Anterior cingulate cortex (tissue), 58 donors: Measurements from ENCODE around the gene ADAT1.
"Not testable (repeated sequence)": the region's sequence is repeated elsewhere in the genome, so short reads cannot be mapped to it uniquely, and the experiment has no call there.

Experiments
- DNase-seq, 58 donors: peaks; one replicate each; lab custom pipeline; 2025; lab: John Stamatoyannopoulos, UW

Gene ADAT1

DNA sequence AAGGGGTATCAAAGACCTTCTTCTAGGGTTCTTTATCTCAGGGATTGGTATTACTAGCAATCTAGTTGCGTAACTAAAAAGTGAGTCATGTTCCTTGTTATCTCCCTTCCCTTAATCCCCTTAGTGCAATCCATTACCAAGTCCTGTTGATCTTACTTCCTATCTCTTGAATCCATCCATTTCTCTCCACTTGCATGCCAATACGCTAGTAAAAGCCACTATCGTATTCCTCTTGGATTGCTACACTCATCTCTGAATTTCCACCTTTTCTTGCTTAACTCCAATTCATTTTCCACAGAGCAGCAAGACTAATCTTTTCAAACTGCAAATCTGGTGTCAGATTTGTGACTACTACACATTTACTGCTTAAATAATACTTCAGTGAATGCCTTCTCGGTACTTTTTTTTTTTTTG is 1.8 kb upstream of the ADAT1 start:
- DNase-seq = no peak

DNA sequence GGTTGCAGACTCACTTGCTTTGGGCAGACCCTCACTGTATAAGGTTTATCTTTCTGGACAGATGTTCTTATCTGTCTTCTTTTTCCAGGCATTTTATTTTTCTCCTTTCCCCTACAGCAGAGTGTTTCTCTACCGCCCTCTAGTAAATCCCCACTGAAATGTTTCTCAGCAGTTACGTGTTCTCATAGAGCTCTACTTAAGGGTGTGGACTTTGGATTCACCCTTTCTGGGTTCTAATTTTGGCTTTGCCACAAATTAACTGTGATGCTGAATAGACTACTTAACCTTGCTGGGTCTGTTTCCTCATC is 2.0 kb downstream of the ADAT1 start:
- peak in 2 of 58 donors; percentile 6 to 24 for DNase-seq

DNA sequence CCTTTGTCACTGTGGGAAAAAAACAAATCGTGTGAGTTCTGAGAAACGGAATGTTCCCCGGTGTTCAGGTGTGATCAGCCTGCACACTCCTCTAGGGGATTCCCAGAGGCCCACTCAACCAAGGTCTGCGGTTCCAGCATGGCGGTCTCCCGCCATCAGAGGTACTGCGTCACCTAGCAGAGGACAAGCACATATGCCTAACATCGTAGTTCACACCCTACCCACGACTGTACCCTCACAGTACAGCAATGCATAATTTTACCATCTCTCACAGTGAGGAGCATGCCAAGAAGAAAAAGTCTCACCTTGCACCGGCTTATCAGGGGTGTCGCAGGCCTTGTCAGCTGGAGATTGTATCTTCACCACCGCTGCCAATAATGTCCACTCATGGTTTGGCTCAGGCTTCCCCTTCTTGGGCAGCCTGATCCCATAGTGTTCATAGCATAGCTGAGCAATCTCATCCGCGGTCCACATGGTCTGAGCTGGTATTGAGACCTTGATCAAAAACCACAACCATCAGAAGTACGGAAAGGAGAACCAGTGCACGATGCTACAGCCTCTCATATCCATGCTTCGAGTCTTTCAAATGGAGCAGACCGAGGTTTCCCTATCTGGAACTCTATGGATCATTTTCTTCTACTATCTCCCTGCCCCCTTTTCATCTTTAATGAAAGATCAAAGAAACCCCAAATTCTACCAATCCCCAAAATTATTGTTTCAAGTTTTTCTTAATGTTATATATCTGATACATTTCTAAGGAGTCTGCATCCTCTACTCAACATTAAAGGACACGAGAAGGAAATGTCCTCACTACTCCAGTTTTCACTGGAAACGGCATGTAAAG is 2.5 kb downstream of the ADAT1 start:
- no peak for DNase-seq

DNA sequence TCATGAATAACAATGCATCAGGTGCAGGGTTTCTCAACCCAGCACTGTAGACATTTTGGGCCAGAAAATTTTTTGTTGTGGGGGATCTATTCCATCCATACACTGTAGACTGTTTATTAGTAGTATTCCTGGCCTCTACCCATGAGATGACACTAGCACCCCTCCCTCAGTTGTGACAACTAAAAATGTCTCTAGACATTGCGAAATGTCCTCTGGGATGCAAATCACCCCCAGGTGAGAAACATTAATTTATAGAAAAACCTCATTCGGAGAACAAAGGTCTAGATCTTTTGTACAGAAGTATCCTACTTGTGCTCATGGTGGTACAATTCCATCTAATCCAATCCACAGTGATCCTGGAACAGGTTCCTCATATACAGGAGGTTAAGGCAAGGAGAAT is 4.3 kb downstream of the ADAT1 start:
- no peak for DNase-seq

DNA sequence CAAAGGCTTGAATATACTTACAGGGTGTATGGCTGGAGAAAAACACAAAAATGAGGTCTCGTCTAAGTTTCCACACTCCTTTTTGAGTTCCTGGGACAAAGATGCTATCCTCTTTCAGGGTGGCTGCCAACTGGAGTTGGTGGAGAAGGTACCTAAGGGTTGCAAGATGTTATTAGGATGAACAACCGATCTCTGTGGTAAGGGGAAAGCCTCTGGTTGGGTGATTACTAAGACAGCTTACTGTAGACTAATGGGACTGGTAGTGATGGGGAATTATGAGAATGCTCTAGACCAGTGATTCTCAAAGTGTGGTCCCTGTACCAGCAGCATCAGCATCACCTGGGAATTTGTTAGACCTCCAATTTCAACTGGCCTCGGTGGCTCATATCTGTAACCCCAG is 6.0 kb downstream of the ADAT1 start:
- no peak for DNase-seq

DNA sequence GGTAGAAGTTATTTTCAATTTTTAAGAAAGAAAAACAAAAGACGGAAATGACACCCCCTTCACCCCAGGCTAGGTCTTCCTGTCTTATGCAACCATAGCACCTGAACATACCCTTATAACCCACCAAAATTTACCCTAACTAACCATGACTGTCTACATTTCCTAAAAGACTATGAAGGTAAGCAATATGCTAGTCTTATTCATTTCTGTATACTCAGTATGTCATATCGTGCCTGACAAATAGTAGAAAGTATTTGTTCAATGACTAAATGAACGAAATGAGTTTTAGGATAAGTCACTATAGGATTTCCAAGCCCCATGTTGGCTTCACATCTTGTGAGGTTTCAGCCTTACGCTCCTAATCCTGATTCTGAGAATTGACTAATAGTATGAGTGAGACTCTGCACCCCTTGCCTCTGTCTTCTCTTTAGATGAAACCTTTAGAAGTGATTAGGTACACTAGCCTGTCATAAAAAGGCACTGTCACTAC is 6.5 kb downstream of the ADAT1 start:
- DNase-seq = no peak

DNA sequence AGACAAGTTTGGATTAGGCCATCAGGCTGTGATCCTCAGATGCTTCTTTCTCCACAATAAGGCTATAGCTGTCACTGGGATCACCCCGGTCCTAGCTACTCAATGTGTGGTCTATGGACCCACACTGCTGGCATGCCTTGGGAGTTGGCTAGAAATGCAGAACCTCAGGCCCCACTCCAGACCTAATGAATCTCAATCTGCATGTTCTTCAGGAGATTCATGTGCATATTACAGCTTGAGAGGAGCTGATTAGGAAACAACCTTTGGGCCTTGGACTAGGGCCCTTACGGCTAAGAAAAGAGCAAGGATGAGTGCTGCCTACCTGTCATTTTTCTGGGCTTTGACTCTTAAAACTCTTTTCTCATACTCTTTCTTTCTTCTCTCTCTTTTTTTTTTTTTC is 7.5 kb downstream of the ADAT1 start:
- no peak for DNase-seq

DNA sequence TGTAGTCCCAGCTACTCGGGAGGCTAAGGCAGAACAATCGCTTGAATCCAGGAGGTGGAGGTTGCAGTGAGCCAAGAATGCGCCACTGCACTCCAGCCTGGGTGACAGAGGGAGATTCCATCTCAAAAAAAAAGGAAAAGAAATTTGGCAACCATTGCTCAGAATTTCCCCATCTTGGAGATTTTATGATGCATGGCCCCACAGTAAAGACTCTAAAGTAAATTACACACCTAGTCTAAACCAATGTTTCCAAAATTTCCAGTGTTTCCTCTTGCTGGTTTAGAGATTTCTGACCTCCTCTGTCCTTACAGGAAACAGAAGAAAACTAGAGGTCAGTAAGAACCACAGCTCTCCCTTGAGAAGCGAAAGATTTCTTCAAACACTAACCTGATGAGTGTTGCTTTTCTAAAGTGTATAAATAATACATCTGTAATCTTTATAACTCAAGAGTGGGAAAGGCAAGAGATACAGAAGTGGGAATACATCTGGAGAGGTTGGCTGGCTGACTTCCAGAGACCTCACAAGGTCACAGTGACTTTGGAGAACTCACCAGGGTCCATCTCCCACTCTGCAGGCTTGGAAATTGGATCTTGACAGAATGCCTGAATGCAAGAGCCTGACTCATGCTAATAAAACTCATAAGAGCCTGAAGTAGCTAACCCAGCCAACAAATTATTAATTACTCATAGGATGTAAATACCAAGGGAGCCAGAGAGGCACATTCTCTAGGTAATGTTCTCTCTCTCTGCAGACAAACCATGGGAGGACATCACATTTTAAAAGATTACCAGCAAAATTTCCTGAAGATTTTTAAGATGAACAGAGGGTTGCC is 8.8 kb downstream of the ADAT1 start:
- DNase-seq = no peak

DNA sequence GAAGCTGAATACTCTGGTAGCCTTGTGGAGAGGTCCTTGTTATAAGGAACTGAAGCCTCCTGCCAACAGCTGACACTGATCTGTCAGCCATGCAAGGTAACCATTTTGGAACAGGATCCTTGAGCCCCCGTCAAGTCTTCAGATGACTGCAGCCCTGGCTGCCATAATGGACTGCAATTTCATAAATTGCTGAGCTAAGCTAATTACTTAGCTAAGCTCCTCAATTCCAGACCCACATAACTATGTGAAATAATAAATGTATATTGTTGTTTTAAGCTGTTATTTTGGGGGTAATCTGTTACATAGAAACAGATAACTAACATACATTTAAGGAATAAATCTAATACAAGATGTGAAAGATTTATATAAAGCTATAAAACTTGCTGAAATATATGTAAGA is 16.6 kb downstream of the ADAT1 start:
- DNase-seq = no peak

DNA sequence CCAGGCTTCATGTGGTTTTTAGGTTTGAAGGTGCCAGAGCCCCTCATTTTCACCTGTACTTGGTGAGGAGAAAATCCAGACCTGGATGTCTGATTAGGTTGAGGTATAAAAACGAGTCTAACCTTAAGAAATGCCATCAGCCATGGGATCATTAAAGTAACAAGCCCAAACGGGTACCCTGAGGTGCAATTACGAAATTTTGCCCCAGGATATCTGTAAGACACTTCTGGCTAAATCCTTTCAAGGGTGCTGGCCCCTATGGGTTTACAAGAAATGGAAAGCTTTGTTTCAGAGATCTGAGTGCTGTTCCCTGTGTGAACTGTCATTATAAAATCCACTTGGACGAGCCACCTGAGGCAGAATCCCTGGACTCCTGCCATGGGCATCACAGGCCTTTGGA is 19.8 kb downstream of the ADAT1 start:
- no peak for DNase-seq

DNA sequence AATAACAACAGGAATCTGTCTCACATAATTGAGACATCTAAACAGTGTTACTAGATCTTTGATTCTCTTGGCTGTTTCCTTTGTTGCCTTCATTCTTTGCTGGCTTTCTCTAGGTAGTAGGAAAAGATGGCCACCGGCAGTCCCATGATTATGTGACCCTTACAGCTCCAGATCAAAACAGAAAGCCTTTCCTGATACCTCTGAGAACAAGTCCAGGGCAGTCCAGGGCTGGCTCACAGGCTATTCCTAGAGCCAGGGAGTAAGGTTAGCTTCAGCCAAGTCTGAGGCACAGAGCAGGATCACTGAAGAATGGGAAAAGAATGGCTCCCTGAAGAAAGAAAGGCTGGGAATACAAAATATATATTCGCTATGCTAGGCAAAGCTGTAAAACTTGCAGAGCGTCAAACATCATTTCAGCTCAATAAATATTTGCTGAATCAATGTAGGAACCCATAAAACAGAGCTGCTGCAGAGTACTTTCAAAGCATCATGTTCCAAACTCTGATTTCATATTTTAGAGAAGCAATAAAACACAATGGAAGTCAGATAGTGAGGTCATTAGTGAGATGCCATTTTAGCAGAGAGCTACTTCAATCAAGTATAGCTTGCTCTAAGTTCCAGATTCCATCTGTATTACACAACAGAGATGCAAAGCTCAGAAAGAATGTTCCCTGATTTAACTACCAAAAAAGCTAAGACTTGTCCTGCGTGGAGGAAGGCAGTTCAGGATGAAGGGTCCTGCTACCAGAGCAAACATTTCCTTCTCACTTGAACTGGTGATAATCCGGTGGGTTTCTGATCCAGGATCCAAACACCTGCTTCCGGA is 23.4 kb downstream of the ADAT1 start:
- DNase-seq = no peak

DNA sequence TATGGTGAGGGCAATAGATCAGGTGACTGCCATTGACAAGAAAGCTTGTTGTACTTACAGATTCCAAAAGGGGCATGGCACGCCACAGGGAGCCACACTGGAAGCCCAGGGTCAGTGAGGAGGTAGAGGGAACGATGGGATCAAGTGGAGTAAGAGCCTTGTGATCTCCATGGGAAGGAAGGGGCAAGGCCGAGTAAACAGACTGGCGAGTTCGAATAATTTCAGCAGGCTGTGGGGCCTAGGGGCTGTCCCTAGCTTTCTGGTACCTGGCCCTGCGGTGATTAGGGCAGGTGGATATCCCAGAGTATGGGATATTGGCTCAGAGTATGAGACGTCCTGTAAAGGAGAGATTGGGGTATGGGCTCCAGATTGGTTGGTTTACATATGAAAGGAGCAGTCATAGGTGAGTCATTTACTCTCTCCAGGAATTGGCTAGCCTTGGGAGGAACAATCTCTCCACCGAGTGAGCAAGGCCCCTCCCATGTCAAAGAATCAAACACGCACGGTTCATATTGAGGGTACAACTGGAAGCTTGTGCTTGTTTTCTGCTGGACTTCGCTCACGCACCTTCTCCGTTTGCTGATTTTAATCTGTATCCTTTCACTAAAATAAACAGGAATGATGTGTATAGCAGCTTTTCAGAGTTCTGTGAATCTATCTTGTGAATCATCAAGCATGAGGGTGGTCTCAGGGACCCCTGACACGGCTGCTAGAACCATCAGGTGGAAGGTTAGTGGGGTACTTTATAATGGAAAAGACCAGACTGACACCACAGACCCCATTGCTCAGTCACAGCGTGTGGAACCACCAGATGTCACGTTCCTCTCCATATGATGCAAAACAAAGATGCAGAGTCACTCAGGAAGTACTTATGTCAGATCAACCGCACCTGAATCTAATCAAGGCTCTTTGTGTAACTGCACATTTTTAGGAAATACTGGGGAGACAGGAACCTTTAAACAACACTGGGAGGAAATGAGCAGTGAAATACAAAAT is 29.0 kb downstream of the ADAT1 start:
- DNase-seq = no peak

DNA sequence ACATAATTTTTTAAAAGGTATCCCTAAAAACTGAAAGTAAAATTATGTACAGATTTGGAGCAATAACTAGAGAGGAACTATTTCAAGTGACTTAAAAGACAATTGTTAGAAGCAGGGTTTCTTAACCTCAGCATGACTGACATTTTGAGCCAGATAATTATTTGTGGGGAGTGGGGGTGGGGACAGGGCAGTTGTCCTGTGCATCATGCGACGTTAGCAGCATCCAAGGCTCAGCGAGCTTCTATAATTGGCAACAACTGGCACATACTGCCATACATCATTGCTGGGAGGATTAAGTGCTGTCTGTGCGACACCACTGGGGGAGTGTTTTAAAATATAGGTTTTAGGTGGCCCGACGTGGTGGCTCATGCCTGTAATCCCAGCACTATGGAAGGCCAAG is 29.8 kb downstream of the ADAT1 start:
- DNase-seq = no peak

DNA sequence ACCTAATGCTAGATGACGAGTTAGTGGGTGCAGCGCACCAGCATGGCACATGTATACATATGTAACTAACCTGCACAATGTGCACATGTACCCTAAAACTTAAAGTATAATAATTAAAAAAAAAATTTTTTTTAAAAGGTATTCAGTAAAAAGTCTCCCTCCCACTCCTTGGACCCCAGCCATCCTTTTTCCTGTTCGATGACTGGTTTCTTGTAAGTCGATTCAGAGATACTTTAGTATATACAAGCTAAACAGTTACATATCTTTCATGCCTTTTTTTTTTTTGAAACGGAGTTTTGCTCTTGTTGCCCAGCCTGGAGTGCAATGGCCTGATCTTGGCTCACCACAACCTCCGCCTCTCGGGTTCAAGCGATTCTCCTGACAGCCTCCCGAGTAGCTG is 31.2 kb downstream of the ADAT1 start:
- DNase-seq = not testable (repeated sequence)

DNA sequence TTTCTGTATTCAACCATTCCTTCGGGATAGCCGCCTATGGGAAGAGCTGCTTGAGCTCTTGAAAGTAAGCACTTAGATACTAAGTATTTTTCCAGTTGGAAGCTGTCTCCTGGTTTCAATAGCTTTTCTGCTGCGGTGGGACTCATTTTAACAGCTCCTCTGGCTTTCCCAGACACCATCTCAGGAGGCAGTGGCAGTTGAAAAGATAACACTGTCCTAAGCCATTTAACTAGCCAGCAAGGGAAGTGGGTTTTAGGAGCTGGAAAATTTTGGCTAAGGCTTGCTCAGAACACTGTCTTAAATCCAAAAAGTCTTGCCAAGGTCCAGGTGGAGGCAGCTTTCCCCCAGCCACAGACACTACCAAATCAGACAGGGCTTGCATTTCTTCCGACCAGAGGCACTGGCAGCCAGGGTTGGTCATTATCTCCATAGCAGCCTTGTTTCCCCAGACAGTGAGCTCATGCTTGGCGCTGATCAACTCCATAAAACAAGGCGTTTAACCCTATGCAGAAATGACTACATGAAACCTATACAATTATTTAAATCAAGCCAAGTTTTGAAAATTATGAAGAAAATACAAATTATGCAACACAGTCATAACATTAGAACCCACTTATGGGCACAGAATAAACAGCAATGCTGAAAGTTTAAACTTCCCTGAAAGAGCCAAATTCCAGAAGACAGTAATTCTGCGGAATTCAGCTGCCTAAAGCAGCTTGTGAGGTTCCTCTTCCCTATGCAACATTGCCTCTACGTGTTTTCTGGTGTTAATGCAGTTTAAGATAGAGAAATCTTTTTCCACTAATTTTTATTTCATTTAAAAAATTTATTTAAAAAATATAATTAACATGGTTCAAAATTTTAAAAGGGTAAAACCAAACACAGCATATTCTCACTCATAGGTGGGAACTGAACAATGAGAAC is 31.9 kb downstream of the ADAT1 start:
- DNase-seq = peak in 27 of 58 donors; percentile 7 to 50 (median 19)

DNA sequence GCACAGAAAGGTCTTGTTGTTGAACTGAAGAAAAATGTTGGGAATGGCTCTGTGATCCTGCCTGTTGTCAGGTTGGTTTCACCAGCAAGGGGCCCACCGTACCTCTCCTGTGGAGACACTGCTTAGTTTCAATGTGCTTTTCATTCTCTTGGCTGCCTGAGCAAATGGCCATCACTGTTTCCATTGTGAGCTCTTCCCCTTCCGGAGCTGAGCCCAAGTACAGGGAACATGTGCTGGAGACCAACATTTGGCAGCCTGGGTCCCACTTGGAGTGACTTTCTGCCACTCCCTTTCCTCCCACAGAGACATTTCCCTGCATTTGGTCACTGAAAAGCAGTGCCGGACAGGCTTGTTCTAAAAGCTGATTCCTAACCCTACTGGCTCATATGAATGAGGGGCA is 33.8 kb downstream of the ADAT1 start:
- DNase-seq = peak in 17 of 58 donors; percentile 3 to 57 (median 19)

DNA sequence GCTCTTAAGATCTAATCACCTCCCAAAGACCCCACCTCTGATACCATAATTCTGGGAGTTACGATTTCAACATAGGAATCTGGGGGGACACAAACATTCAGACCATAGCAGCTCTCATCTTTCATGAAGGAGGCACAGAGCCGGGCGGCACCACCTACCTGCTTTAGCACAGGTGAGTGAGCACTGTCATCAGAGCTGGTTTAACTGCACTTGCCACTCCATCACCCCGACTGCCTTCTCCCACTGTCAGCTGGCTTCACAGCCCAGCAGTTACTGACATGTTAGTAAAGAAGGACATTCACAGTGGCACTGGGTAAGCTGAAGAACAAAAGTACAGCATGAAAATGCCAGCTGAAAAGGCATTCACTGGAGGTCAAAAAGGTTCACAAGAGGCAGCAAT is 34.4 kb downstream of the ADAT1 start:
- DNase-seq = peak in 1 of 58 donors; percentile 23

DNA sequence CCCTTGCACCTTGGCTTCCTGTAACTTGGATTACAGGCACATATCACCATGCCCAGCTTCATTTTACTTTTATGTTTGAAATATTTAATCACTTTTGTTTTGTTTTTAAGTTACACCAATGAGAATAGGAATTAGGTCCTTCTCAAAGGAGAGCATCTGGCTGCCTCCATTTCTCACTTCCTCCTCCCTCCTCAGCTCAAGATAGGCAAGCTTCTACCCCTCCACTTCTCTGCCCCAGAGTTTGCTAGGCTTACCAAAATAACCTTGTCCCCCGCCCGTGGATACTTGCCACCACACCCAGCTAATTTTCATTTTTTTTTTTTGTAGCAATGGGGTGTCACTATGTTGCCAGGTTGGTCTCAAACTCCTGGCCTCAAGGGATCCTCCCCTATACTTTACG is 39.0 kb downstream of the ADAT1 start:
- DNase-seq = no peak
